HepG2 (cell line): ENCODE data around the gene ANAPC16. TPM values are rescaled to one million over a fixed set of nuclear protein-coding genes. Genes with fewer than 3 reads are reported as not detected.
"Not testable (repeated sequence)": the region's sequence is repeated elsewhere in the genome, so short reads cannot be mapped to it uniquely, and the experiment has no call there.

Experiments used
- ATAC-seq: fragments of 200-7000 bp; cut with Tn5 transposase; 3 replicates; pipeline ENCODE4 v1.9.1; 2020; ENCODE audit warnings: mild to moderate bottlenecking, moderate library complexity
- BruUV-seq: library from RNA; stranded (reverse); fragments of 400-500 nt; replicated peaks from 2 replicates; lab custom pipeline; 2021; lab: Mats Ljungman, UMichigan
- CTCF ChIA-PET: fragments of 300-600 bp; formaldehyde crosslinking; extraction: SDS; loops from one replicate; lab custom pipeline; 2021; ENCODE audit warnings: low total read pairs, inconsistent platforms, low intra/inter-chr PET ratio; lab: Yijun Ruan, JAX
- POLR2A ChIA-PET: fragments of 350-600 bp; sonication (Branson Sonifier 250); formaldehyde crosslinking; loops from one replicate; lab custom pipeline; 2020; ENCODE audit warnings: antibody characterized with exemption, inconsistent platforms; lab: Yijun Ruan, JAX
- DNase-seq: peaks from one replicate; pipeline ENCODE4 v3.0.0-alpha.2; 2015; ENCODE audit warnings: low spot score
- FAIRE-seq: peaks from 3 replicates; lab custom pipeline; 2011; peaks lifted over from hg19 to GRCh38; lab: Jason Lieb, UNC
- H2AFZ ChIP-seq: one replicate; pipeline ENCODE4 v1.6.1; 2011; ENCODE audit warnings: low read length, inconsistent platforms
- H3K27ac ChIP-seq: fragments of 300-600 bp; 3 replicates; pipeline ENCODE4 v1.8.0; 2011; ENCODE audit warnings: mixed run types, mild to moderate bottlenecking, mixed read lengths, low read length, inconsistent platforms; ENCODE audit not compliant: insufficient read depth; ENCODE audit errors: extremely low read length
- H3K27me3 ChIP-seq, 2 experiments: fragments of 200-600 bp in 1 of 2; 2 replicates in 1 of 2; 3 replicates in 1 of 2; pipeline versions ENCODE4 v1.6.0 to v1.8.0; 2011; ENCODE audit warnings: low read length in 2 of 2, mild to moderate bottlenecking in 2 of 2, moderate library complexity in 2 of 2, inconsistent platforms in 1 of 2; ENCODE audit not compliant: insufficient read depth in 2 of 2, control insufficient read depth in 1 of 2
- H3K36me3 ChIP-seq, 2 experiments: fragments of 200-600 bp in 1 of 2; replicated peaks in 1 of 2; 2 replicates in 1 of 2; 3 replicates in 1 of 2; pipeline versions ENCODE4 v1.5.1 to v1.8.0; 2011; ENCODE audit warnings: low read length in 2 of 2, inconsistent platforms in 1 of 2; ENCODE audit not compliant: insufficient read depth in 2 of 2, control insufficient read depth in 1 of 2
- H3K4me1 ChIP-seq: 2 replicates; pipeline ENCODE4 v1.5.1; 2012; ENCODE audit warnings: low read length, inconsistent platforms; ENCODE audit not compliant: insufficient read depth
- H3K4me2 ChIP-seq: 2 replicates; pipeline ENCODE4 v1.6.0; 2011; ENCODE audit warnings: low read depth, low read length, inconsistent platforms
- H3K4me3 ChIP-seq, 3 experiments: fragments of 200-600 bp in 1 of 3; sonication (generic), shearing (Covaris generic) in 1 of 3; replicated peaks in 1 of 3; 2 replicates each; pipeline ENCODE4 v1.5.1; 2011 to 2016; ENCODE audit warnings: low read length in 3 of 3, inconsistent platforms in 2 of 3, low read depth in 2 of 3, mild to moderate bottlenecking in 2 of 3, control low read depth in 1 of 3, mixed read lengths in 1 of 3; ENCODE audit not compliant: insufficient read depth in 1 of 3
- H3K79me2 ChIP-seq: one replicate; pipeline ENCODE4 v1.6.1; 2011; ENCODE audit warnings: low read length, inconsistent platforms; ENCODE audit not compliant: insufficient read depth
- H3K9ac ChIP-seq: 2 replicates; pipeline ENCODE4 v1.6.0; 2011; ENCODE audit warnings: mild to moderate bottlenecking, low read depth, low read length, inconsistent platforms; ENCODE audit not compliant: insufficient read depth
- H3K9me3 ChIP-seq: 2 replicates; pipeline ENCODE4 v1.5.1; 2012; ENCODE audit warnings: mild to moderate bottlenecking, low read length
- H4K20me1 ChIP-seq: 2 replicates; pipeline ENCODE4 v1.6.0; 2011; ENCODE audit warnings: inconsistent platforms, mild to moderate bottlenecking, low read length, moderate library complexity; ENCODE audit not compliant: insufficient read depth
- KDM4B ChIP-seq: sonication (generic); formaldehyde crosslinking; IDR thresholded peaks from 2 replicates; pipeline ENCODE4 v1.4.0; 2020; ENCODE audit warnings: missing genetic modification reagents
- PAWR ChIP-seq: sonication (generic); formaldehyde crosslinking; IDR thresholded peaks from 2 replicates; pipeline ENCODE4 v1.4.0; 2020; ENCODE audit warnings: missing genetic modification reagents, mild to moderate bottlenecking, borderline replicate concordance
- ZMAT3 ChIP-seq: sonication (generic); formaldehyde crosslinking; conservative IDR thresholded peaks from 2 replicates; pipeline ENCODE4 v1.7.0; 2021; ENCODE audit warnings: missing genetic modification reagents
- ZNF530 ChIP-seq: sonication (generic); formaldehyde crosslinking; IDR thresholded peaks from 2 replicates; pipeline ENCODE4 v1.5.0; 2020; ENCODE audit warnings: low read depth, mild to moderate bottlenecking, missing genetic modification reagents
- ZNF83 ChIP-seq: sonication (generic); formaldehyde crosslinking; IDR thresholded peaks from 2 replicates; pipeline ENCODE4 v1.4.0; 2020; ENCODE audit warnings: missing genetic modification reagents, mild to moderate bottlenecking, borderline replicate concordance
- WGBS: methylation state at CpG from one replicate; pipeline ENCODE4 v1.1.6; 2017; ENCODE audit warnings: low lambda C conversion rate; 5-methylcytosine and 5-hydroxymethylcytosine counted together
- in situ Hi-C: cut with HindIII; loops from 2 replicates; pipeline ENCODE4 v1.10.0; 2017; ENCODE audit warnings: low pct_unique_long_range_greater_than_20kb; ENCODE audit not compliant: extremely low pct_ligation_motif_present
- intact Hi-C: fragments of 100-400 bp; cut with micrococcal nuclease; formaldehyde crosslinking; loops from one replicate; pipeline ENCODE4 v1.10.0; 2022; ENCODE audit not compliant: unreplicated experiment
- polyA plus RNA-seq, 8 experiments: library from polyadenylated mRNA; depleted of rRNA in 3 of 8; stranded (reverse) in 7 of 8; unstranded in 1 of 8; fragments of >200 nt; fragmentation: Illumina TruSeq in 4 of 8; extraction: Trizol in 4 of 8; gene quantifications; 2 replicates each; pipeline versions ENCODE4 v1.2.1 to v1.2.3, GENCODE V29; 2011 to 2016; ENCODE audit warnings: low read depth in 4 of 8, missing spikeins in 1 of 8, mixed read lengths in 1 of 8; ENCODE audit not compliant: insufficient read depth in 1 of 8
- total RNA-seq, 5 experiments: library from RNA; depleted of rRNA; stranded (reverse); fragments of >200 nt; fragmentation: Illumina TruSeq; extraction: Trizol; gene quantifications; 2 replicates each; pipeline ENCODE4 v1.2.3, GENCODE V29; 2016; ENCODE audit warnings: low read depth in 1 of 5
- TF ChIP-seq, protein P1 (sequence below): sonication (generic); formaldehyde crosslinking; IDR thresholded peaks from 2 replicates; pipeline ENCODE4 v1.4.0; 2020; ENCODE audit warnings: missing genetic modification reagents
- TF ChIP-seq, protein P2 (sequence below): sonication (generic); formaldehyde crosslinking; IDR thresholded peaks from 2 replicates; pipeline ENCODE4 v1.4.0; 2020; ENCODE audit warnings: missing genetic modification reagents
- TF ChIP-seq, protein P3 (sequence below): sonication (generic); formaldehyde crosslinking; IDR thresholded peaks from 2 replicates; pipeline ENCODE4 v1.4.0; 2020; ENCODE audit warnings: low read depth, mild to moderate bottlenecking, missing genetic modification reagents

The ANAPC16 gene
- total and polyA plus RNA-seq, 2 of the 13 experiments (the other 11 are each of a cell fraction or from before 2014, with no cell fraction given): 74.8 to 89.4 TPM

GRCh38 chr10:72223743-72224101 lies 7.9 kb downstream of the ANAPC16 start:
- FAIRE-seq (no peak), ATAC-seq (no peak), DNase-seq (no peak)
- Histone ChIP-seq H3K9me3 (no peaks in the 10 kb centered on the region), H3K27ac (no peak overlapping the region), H3K27me3 (no peaks in the 10 kb centered on the region), H3K79me2 (peaks cover 28% of the 10 kb centered on the region), H3K4me1 (peaks cover 20% of the 10 kb centered on the region), H2AFZ (no peak overlapping the region), H3K4me3 (no peak overlapping the region), H3K9ac (no peak overlapping the region), H3K4me2 (no peak overlapping the region), H3K36me3 (peaks cover 7 to 12% of the 10 kb centered on the region in 2 experiments; a peak in 4 of 5 replicates), H4K20me1 (no peaks in the 10 kb centered on the region)
- ChIA-PET POLR2A (interaction anchor here (3.8 kb wide), 1 partner anchor 97 kb away, joined by 17 read pairs; no protein-coding TSS in a partner anchor), CTCF (interaction anchor here (1.6 kb wide), 1 partner anchor 175 kb away, joined by 4 read pairs; no protein-coding TSS in a partner anchor)
- BruUV-seq: no TSS peak
- 89% methylated on average over 1 of the region's 1 CpG for WGBS
- TF ChIP-seq, protein P1, sequence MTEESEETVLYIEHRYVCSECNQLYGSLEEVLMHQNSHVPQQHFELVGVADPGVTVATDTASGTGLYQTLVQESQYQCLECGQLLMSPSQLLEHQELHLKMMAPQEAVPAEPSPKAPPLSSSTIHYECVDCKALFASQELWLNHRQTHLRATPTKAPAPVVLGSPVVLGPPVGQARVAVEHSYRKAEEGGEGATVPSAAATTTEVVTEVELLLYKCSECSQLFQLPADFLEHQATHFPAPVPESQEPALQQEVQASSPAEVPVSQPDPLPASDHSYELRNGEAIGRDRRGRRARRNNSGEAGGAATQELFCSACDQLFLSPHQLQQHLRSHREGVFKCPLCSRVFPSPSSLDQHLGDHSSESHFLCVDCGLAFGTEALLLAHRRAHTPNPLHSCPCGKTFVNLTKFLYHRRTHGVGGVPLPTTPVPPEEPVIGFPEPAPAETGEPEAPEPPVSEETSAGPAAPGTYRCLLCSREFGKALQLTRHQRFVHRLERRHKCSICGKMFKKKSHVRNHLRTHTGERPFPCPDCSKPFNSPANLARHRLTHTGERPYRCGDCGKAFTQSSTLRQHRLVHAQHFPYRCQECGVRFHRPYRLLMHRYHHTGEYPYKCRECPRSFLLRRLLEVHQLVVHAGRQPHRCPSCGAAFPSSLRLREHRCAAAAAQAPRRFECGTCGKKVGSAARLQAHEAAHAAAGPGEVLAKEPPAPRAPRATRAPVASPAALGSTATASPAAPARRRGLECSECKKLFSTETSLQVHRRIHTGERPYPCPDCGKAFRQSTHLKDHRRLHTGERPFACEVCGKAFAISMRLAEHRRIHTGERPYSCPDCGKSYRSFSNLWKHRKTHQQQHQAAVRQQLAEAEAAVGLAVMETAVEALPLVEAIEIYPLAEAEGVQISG (CRISPR knock-in tag): no peak
- TF ChIP-seq ZNF83 (CRISPR knock-in tag): no peak
- TF ChIP-seq, protein P2, sequence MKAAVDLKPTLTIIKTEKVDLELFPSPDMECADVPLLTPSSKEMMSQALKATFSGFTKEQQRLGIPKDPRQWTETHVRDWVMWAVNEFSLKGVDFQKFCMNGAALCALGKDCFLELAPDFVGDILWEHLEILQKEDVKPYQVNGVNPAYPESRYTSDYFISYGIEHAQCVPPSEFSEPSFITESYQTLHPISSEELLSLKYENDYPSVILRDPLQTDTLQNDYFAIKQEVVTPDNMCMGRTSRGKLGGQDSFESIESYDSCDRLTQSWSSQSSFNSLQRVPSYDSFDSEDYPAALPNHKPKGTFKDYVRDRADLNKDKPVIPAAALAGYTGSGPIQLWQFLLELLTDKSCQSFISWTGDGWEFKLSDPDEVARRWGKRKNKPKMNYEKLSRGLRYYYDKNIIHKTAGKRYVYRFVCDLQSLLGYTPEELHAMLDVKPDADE (CRISPR knock-in tag): no peak
- no peak for TF ChIP-seq KDM4B (CRISPR knock-in tag)
- TF ChIP-seq, protein P3, sequence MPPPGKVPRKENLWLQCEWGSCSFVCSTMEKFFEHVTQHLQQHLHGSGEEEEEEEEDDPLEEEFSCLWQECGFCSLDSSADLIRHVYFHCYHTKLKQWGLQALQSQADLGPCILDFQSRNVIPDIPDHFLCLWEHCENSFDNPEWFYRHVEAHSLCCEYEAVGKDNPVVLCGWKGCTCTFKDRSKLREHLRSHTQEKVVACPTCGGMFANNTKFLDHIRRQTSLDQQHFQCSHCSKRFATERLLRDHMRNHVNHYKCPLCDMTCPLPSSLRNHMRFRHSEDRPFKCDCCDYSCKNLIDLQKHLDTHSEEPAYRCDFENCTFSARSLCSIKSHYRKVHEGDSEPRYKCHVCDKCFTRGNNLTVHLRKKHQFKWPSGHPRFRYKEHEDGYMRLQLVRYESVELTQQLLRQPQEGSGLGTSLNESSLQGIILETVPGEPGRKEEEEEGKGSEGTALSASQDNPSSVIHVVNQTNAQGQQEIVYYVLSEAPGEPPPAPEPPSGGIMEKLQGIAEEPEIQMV (CRISPR knock-in tag): no peak
- TF ChIP-seq PAWR: no peak
- no peak for TF ChIP-seq ZNF530 (CRISPR knock-in tag)
- TF ChIP-seq ZMAT3 (CRISPR knock-in tag): no peak
- in situ Hi-C loops (no loop called here), intact Hi-C loops (loop anchor here (5.0 to 10.0 kb wide), 3 partner anchors 99 to 176 kb away; no protein-coding TSS in a partner anchor)

GRCh38 chr10:72224191-72224590 lies 8.4 kb downstream of the ANAPC16 start:
- WGBS: 99% methylated on average over 6 of the region's 6 CpGs
- Histone ChIP-seq H3K79me2 (peaks cover 24% of the 10 kb centered on the region), H3K36me3 (peaks cover 7 to 12% of the 10 kb centered on the region in 2 experiments; a peak in 4 of 5 replicates), H3K4me1 (peaks cover 18% of the 10 kb centered on the region)
- FAIRE-seq, H2AFZ ChIP-seq, BruUV-seq, H4K20me1 ChIP-seq, H3K9ac ChIP-seq, H3K27me3 ChIP-seq, CTCF ChIA-PET, DNase-seq, H3K4me3 ChIP-seq, H3K9me3 ChIP-seq, in situ Hi-C loops, H3K4me2 ChIP-seq, H3K27ac ChIP-seq, ATAC-seq: not testable (repeated sequence)
- intact Hi-C loops: loop anchor here (5.0 to 10.0 kb wide), 3 partner anchors 99 to 177 kb away; no protein-coding TSS in a partner anchor
- POLR2A ChIA-PET: interaction anchor here (3.8 kb wide), 1 partner anchor 97 kb away, joined by 17 read pairs; no protein-coding TSS in a partner anchor
